HEK293 (cell line): ENCODE data around the gene KLHL20.

ENCODE experiments used
- CTCF ChIP-seq: fragments of 450-650 bp; formaldehyde crosslinking; IDR thresholded peaks from 2 replicates; pipeline ENCODE4 v1.5.1; 2016; ENCODE audit warnings: missing biosample characterization, missing genetic modification characterization
- GLI4 ChIP-seq: fragments of 450-650 bp; formaldehyde crosslinking; IDR thresholded peaks from 2 replicates; pipeline ENCODE4 v1.5.1; 2016; ENCODE audit warnings: missing biosample characterization, missing genetic modification characterization
- GLIS2 ChIP-seq: fragments of 450-650 bp; formaldehyde crosslinking; IDR thresholded peaks from 2 replicates; pipeline ENCODE4 v1.5.1; 2016; ENCODE audit warnings: missing biosample characterization, missing genetic modification characterization
- HIC1 ChIP-seq: fragments of 450-650 bp; formaldehyde crosslinking; IDR thresholded peaks from 2 replicates; pipeline ENCODE4 v1.5.1; 2016; ENCODE audit warnings: missing biosample characterization, missing genetic modification characterization
- OSR2 ChIP-seq: fragments of 450-650 bp; formaldehyde crosslinking; IDR thresholded peaks from 2 replicates; pipeline ENCODE4 v1.5.1; 2016; ENCODE audit warnings: missing biosample characterization, missing genetic modification characterization
- PRDM2 ChIP-seq: fragments of 450-650 bp; formaldehyde crosslinking; IDR thresholded peaks from 2 replicates; pipeline ENCODE4 v1.5.1; 2016; ENCODE audit warnings: missing biosample characterization, missing genetic modification characterization, borderline replicate concordance
- RBAK ChIP-seq: fragments of 450-650 bp; formaldehyde crosslinking; IDR thresholded peaks from 2 replicates; pipeline ENCODE4 v1.5.1; 2016; ENCODE audit warnings: missing biosample characterization, missing genetic modification characterization
- SP3 ChIP-seq: fragments of 450-650 bp; formaldehyde crosslinking; IDR thresholded peaks from 2 replicates; pipeline ENCODE4 v1.5.1; 2016; ENCODE audit warnings: missing biosample characterization, missing genetic modification characterization
- TRIM28 ChIP-seq: IDR thresholded peaks from 2 replicates; pipeline ENCODE4 v1.6.1; 2011; ENCODE audit warnings: low read length, control low read depth, borderline replicate concordance
- YY2 ChIP-seq: fragments of 450-650 bp; formaldehyde crosslinking; IDR thresholded peaks from 2 replicates; pipeline ENCODE4 v1.5.1; 2016; ENCODE audit warnings: missing biosample characterization, missing genetic modification characterization
- ZBTB11 ChIP-seq: fragments of 450-650 bp; formaldehyde crosslinking; conservative IDR thresholded peaks from 2 replicates; pipeline ENCODE4 v1.5.1; 2016; ENCODE audit warnings: low read depth, missing biosample characterization, missing genetic modification characterization
- ZNF184 ChIP-seq: fragments of 450-650 bp; IDR thresholded peaks from 2 replicates; pipeline ENCODE4 v1.5.1; 2018; ENCODE audit warnings: missing biosample characterization, mild to moderate bottlenecking, missing genetic modification characterization
- ZNF302 ChIP-seq: fragments of 450-650 bp; formaldehyde crosslinking; IDR thresholded peaks from 2 replicates; pipeline ENCODE4 v1.5.1; 2016; ENCODE audit warnings: missing biosample characterization, missing genetic modification characterization, low read depth
- ZNF311 ChIP-seq: fragments of 450-650 bp; formaldehyde crosslinking; IDR thresholded peaks from 2 replicates; pipeline ENCODE4 v1.5.1; 2017; ENCODE audit warnings: missing biosample characterization, missing genetic modification characterization, borderline replicate concordance
- ZNF324 ChIP-seq: fragments of 450-650 bp; formaldehyde crosslinking; IDR thresholded peaks from 2 replicates; pipeline ENCODE4 v1.5.1; 2016; ENCODE audit warnings: missing biosample characterization, missing genetic modification characterization
- ZNF335 ChIP-seq: fragments of 450-650 bp; formaldehyde crosslinking; conservative IDR thresholded peaks from 2 replicates; pipeline ENCODE4 v1.5.1; 2016; ENCODE audit warnings: missing biosample characterization, missing genetic modification characterization
- ZNF433 ChIP-seq: fragments of 450-650 bp; formaldehyde crosslinking; IDR thresholded peaks from 2 replicates; pipeline ENCODE4 v1.5.1; 2016; ENCODE audit warnings: missing biosample characterization, missing genetic modification characterization, low read depth
- ZNF48 ChIP-seq: fragments of 450-650 bp; formaldehyde crosslinking; IDR thresholded peaks from 2 replicates; pipeline ENCODE4 v1.5.1; 2016; ENCODE audit warnings: missing biosample characterization, missing genetic modification characterization
- ZNF501 ChIP-seq: fragments of 450-650 bp; formaldehyde crosslinking; IDR thresholded peaks from 2 replicates; pipeline ENCODE4 v1.5.1; 2016; ENCODE audit warnings: missing biosample characterization, missing genetic modification characterization
- ZNF558 ChIP-seq: fragments of 450-650 bp; formaldehyde crosslinking; IDR thresholded peaks from 2 replicates; pipeline ENCODE4 v1.5.1; 2016; ENCODE audit warnings: missing biosample characterization, missing genetic modification characterization
- ZNF639 ChIP-seq: fragments of 450-650 bp; formaldehyde crosslinking; IDR thresholded peaks from 2 replicates; pipeline ENCODE4 v1.5.1; 2016; ENCODE audit warnings: missing biosample characterization, missing genetic modification characterization
- ZNF658 ChIP-seq: fragments of 450-650 bp; formaldehyde crosslinking; IDR thresholded peaks from 2 replicates; pipeline ENCODE4; 2016; ENCODE audit warnings: missing biosample characterization, missing genetic modification characterization
- ZNF785 ChIP-seq: fragments of 450-650 bp; formaldehyde crosslinking; IDR thresholded peaks from 2 replicates; pipeline ENCODE4 v1.5.1; 2016; ENCODE audit warnings: missing biosample characterization, missing genetic modification characterization
- ZNF837 ChIP-seq: fragments of 450-650 bp; formaldehyde crosslinking; IDR thresholded peaks from 2 replicates; pipeline ENCODE4 v1.5.1; 2016; ENCODE audit warnings: missing biosample characterization, missing genetic modification characterization
- ZNF843 ChIP-seq: fragments of 450-650 bp; formaldehyde crosslinking; IDR thresholded peaks from 2 replicates; pipeline ENCODE4 v1.5.1; 2016; ENCODE audit warnings: missing biosample characterization, missing genetic modification characterization

The KLHL20 gene

GRCh38 chr1:173714759-173715537 lies at the start of gene KLHL20 (continued):
- TF ChIP-seq ZNF843 (tag by site-specific recombination) = peak; percentile 77; the same call in 1 of the 2 replicates
- no peak for TF ChIP-seq PRDM2 (tag by site-specific recombination)
- no peak for TF ChIP-seq ZNF658
- peak; percentile 96 for TF ChIP-seq HIC1
- peak; percentile 84 for TF ChIP-seq OSR2 (tag by site-specific recombination)
- no peak for TF ChIP-seq ZNF785 (tag by site-specific recombination)
- no peak for TF ChIP-seq ZNF48 (tag by site-specific recombination)
- TF ChIP-seq ZNF837 (tag by site-specific recombination) = no peak
- TF ChIP-seq CTCF (tag by site-specific recombination) = peak; percentile 82
- peak; percentile 80; the same call in 1 of the 2 replicates for TF ChIP-seq TRIM28
- TF ChIP-seq ZBTB11 (tag by site-specific recombination) = peak; percentile 99
- TF ChIP-seq YY2 (tag by site-specific recombination) = peak; percentile 9
- peak; percentile 94 for TF ChIP-seq ZNF639 (tag by site-specific recombination)
- TF ChIP-seq ZNF335 (tag by site-specific recombination) = peak; percentile 94
- peak; percentile 97 for TF ChIP-seq ZNF324 (tag by site-specific recombination)
- no peak for TF ChIP-seq ZNF311 (tag by site-specific recombination)
- peak; percentile 83; the same call in 1 of the 2 replicates for TF ChIP-seq ZNF558 (tag by site-specific recombination)
- peak; percentile 62; the same call in 1 of the 2 replicates for TF ChIP-seq ZNF184 (tag by site-specific recombination)
- peak; percentile 74 for TF ChIP-seq SP3 (tag by site-specific recombination)
- TF ChIP-seq ZNF433 (tag by site-specific recombination) = no peak
- TF ChIP-seq GLIS2 (tag by site-specific recombination) = peak; percentile 48
- no peak for TF ChIP-seq RBAK (tag by site-specific recombination)
- no peak for TF ChIP-seq ZNF302 (tag by site-specific recombination)
- peak; percentile 76; the same call in 1 of the 2 replicates for TF ChIP-seq GLI4 (tag by site-specific recombination)
- peak; percentile 96; the same call in 1 of the 2 replicates for TF ChIP-seq ZNF501 (tag by site-specific recombination)
